K562 (cell line): Measurements from ENCODE around the gene LAMA3. TPM values are rescaled to one million over a fixed set of nuclear protein-coding genes. Genes with fewer than 3 reads are reported as not detected.

ENCODE experiments used
- ATAC-seq: fragments of 200-7000 bp; cut with Tn5 transposase; 3 replicates; pipeline ENCODE4 v1.9.1; 2020; ENCODE audit warnings: moderate library complexity
- BruUV-seq: library from RNA; stranded (reverse); fragments of 400-500 nt; replicated peaks from 2 replicates; lab custom pipeline; 2021; lab: Mats Ljungman, UMichigan
- CTCF ChIA-PET: fragments of 300-600 bp; formaldehyde crosslinking; extraction: SDS; loops from one replicate; lab custom pipeline; 2021; ENCODE audit warnings: low intra/inter-chr PET ratio; lab: Yijun Ruan, JAX
- POLR2A ChIA-PET: fragments of 300-600, 350-650 bp; sonication (Branson Sonifier 250); formaldehyde crosslinking; extraction: SDS; loops from one replicate; lab custom pipeline; 2021; ENCODE audit warnings: antibody characterized with exemption, inconsistent platforms; lab: Yijun Ruan, JAX
- DNase-seq, 4 experiments: peaks; one replicate each; pipeline versions ENCODE4 v3.0.0 to v3.0.0-alpha.2; 2011 to 2018; ENCODE audit warnings: low spot score in 3 of 4, mixed read lengths in 3 of 4; ENCODE audit errors: extremely low read depth in 1 of 4
- FAIRE-seq: peaks from 2 replicates; lab custom pipeline; 2011; peaks lifted over from hg19 to GRCh38; lab: Jason Lieb, UNC
- H2AFZ ChIP-seq: 2 replicates; pipeline ENCODE4 v1.6.0; 2011; ENCODE audit warnings: low read depth, low read length, control low read depth, inconsistent platforms
- H3K27ac ChIP-seq: fragments of 200-600 bp; 3 replicates; pipeline ENCODE4 v1.8.0; 2011; ENCODE audit warnings: low read depth, mild to moderate bottlenecking, control low read depth, inconsistent platforms, low read length, moderate library complexity, mixed read lengths; ENCODE audit errors: extremely low read depth
- H3K27me3 ChIP-seq, 2 experiments: fragments of 300-600 bp in 1 of 2; 2 replicates in 1 of 2; 3 replicates in 1 of 2; pipeline versions ENCODE4 v1.6.0 to v1.8.0; 2011; ENCODE audit warnings: inconsistent platforms in 2 of 2, low read length in 2 of 2, mild to moderate bottlenecking in 1 of 2, mixed read lengths in 1 of 2, moderate library complexity in 1 of 2; ENCODE audit not compliant: control insufficient read depth in 2 of 2, insufficient read depth in 2 of 2
- H3K36me3 ChIP-seq: fragments of 300-600 bp; 3 replicates; pipeline ENCODE4 v1.8.0; 2011; ENCODE audit warnings: mild to moderate bottlenecking, low read length, inconsistent platforms; ENCODE audit not compliant: control insufficient read depth, insufficient read depth
- H3K4me1 ChIP-seq, 2 experiments: fragments of 200-600 bp in 1 of 2; replicated peaks in 1 of 2; 2 replicates in 1 of 2; 3 replicates in 1 of 2; pipeline versions ENCODE4 v1.5.1 to v1.8.0; 2011; ENCODE audit warnings: inconsistent platforms in 2 of 2, low read length in 2 of 2, mild to moderate bottlenecking in 1 of 2, mixed read lengths in 1 of 2, moderate library complexity in 1 of 2; ENCODE audit not compliant: control insufficient read depth in 2 of 2, insufficient read depth in 2 of 2
- H3K4me2 ChIP-seq: 2 replicates; pipeline ENCODE4 v1.6.1; 2011; ENCODE audit warnings: low read length, control low read depth, inconsistent platforms, mixed read lengths; ENCODE audit not compliant: insufficient read depth
- H3K4me3 ChIP-seq: fragments of 200-600 bp; sonication (generic), shearing (Covaris generic); 2 replicates; pipeline ENCODE4 v1.5.1; 2016; ENCODE audit warnings: control low read depth, inconsistent platforms
- H3K79me2 ChIP-seq: fragments of 200-600 bp; 3 replicates; pipeline ENCODE4 v1.8.0; 2011; ENCODE audit warnings: low read length, inconsistent platforms; ENCODE audit not compliant: control insufficient read depth, insufficient read depth
- H3K9ac ChIP-seq, 2 experiments: 2 replicates each; pipeline versions ENCODE4 v1.6.0 to v1.6.1; 2011; ENCODE audit warnings: low read depth in 2 of 2, low read length in 2 of 2, control low read depth in 1 of 2, inconsistent platforms in 1 of 2, mild to moderate bottlenecking in 1 of 2, mixed read lengths in 1 of 2; ENCODE audit not compliant: insufficient read depth in 1 of 2
- H3K9me1 ChIP-seq: one replicate; pipeline ENCODE4 v1.6.0; 2011; ENCODE audit warnings: inconsistent platforms, mild to moderate bottlenecking, low read length, moderate library complexity; ENCODE audit not compliant: control insufficient read depth, insufficient read depth
- H3K9me3 ChIP-seq: replicated peaks from 2 replicates; pipeline ENCODE4 v1.5.1; 2011; ENCODE audit warnings: low read depth, low read length, inconsistent platforms; ENCODE audit not compliant: control insufficient read depth, insufficient read depth
- H4K20me1 ChIP-seq: replicated peaks from 2 replicates; pipeline ENCODE4 v1.6.1; 2011; ENCODE audit warnings: low read length, inconsistent platforms, mixed read lengths; ENCODE audit not compliant: control insufficient read depth, insufficient read depth
- FOSL1 ChIP-seq: fragments of 200-800 bp; sonication (Bioruptor generic); conservative IDR thresholded peaks from 2 replicates; pipeline ENCODE4 v1.6.1; 2016; ENCODE audit warnings: missing genetic modification characterization, missing compliant biosample characterization
- HDAC3 ChIP-seq: fragments of 450-650 bp; IDR thresholded peaks from 2 replicates; pipeline ENCODE4 v1.6.1; 2018; ENCODE audit warnings: borderline replicate concordance, mild to moderate bottlenecking, moderate library complexity; ENCODE audit not compliant: partially characterized antibody
- HEY1 ChIP-seq: fragments of 250-450 bp; sonication (Bioruptor Pico); IDR thresholded peaks from 2 replicates; pipeline ENCODE4 v1.5.0; 2020; ENCODE audit warnings: mild to moderate bottlenecking, moderate library complexity, borderline replicate concordance
- HIVEP1 ChIP-seq: fragments of 250-450 bp; sonication (Bioruptor Pico); IDR thresholded peaks from 2 replicates; pipeline ENCODE4 v1.4.0; 2020; ENCODE audit warnings: mild to moderate bottlenecking
- KLF6 ChIP-seq: fragments of 250-450 bp; sonication (Bioruptor Pico); IDR thresholded peaks from 2 replicates; pipeline ENCODE4 v1.4.0; 2020; ENCODE audit warnings: mild to moderate bottlenecking, moderate library complexity, borderline replicate concordance
- NCOA4 ChIP-seq: fragments of 450-650 bp; IDR thresholded peaks from 2 replicates; pipeline ENCODE4 v1.6.1; 2018; ENCODE audit warnings: mild to moderate bottlenecking; ENCODE audit not compliant: partially characterized antibody
- NFYB ChIP-seq: IDR thresholded peaks from 2 replicates; pipeline ENCODE4 v1.6.1; 2011; ENCODE audit warnings: mild to moderate bottlenecking, moderate library complexity; ENCODE audit not compliant: insufficient read length; ENCODE audit errors: extremely low read depth
- NR4A1 ChIP-seq, 2 experiments: fragments of 250-450 bp in 1 of 2; fragments of 450-650 bp in 1 of 2; sonication (Bioruptor Pico) in 1 of 2; IDR thresholded peaks; 2 replicates each; pipeline versions ENCODE4 v1.4.0 to v1.6.1; 2016 to 2020; ENCODE audit warnings: mild to moderate bottlenecking in 2 of 2, missing compliant biosample characterization in 1 of 2, missing genetic modification characterization in 1 of 2, moderate library complexity in 1 of 2
- PHB ChIP-seq: fragments of 250-450 bp; sonication (Bioruptor Pico); IDR thresholded peaks from 2 replicates; pipeline ENCODE4 v1.5.0; 2021
- POLR2G ChIP-seq: fragments of 200-400 bp; formaldehyde crosslinking; IDR thresholded peaks from 2 replicates; pipeline ENCODE4 v1.6.1; 2017; ENCODE audit warnings: low read depth, mild to moderate bottlenecking, antibody characterized with exemption, low read length, moderate library complexity
- PTBP1 ChIP-seq: fragments of 200-400 bp; formaldehyde crosslinking; IDR thresholded peaks from 2 replicates; pipeline ENCODE4 v1.6.1; 2017; ENCODE audit warnings: low read depth, low read length
- RBFOX2 ChIP-seq: fragments of 200-400 bp; formaldehyde crosslinking; IDR thresholded peaks from 2 replicates; pipeline ENCODE4 v1.6.1; 2017; ENCODE audit warnings: low read depth, mild to moderate bottlenecking, low read length, moderate library complexity
- SIN3B ChIP-seq: fragments of 450-650 bp; IDR thresholded peaks from 2 replicates; pipeline ENCODE4 v1.6.1; 2017; ENCODE audit warnings: low read depth, mild to moderate bottlenecking, moderate library complexity
- TBL1XR1 ChIP-seq, 2 experiments: IDR thresholded peaks; 2 replicates each; pipeline ENCODE4 v1.6.1; 2012; ENCODE audit warnings: improper control_type of control experiment in 2 of 2, low read length in 2 of 2, mild to moderate bottlenecking in 1 of 2
- TBP ChIP-seq: optimal IDR thresholded peaks from 2 replicates; pipeline ENCODE3; 2011; ENCODE audit warnings: low read depth, low read length, improper control_type of control experiment
- ZNF57 ChIP-seq: fragments of 450-650 bp; formaldehyde crosslinking; IDR thresholded peaks from 2 replicates; pipeline ENCODE4 v1.4.0; 2020; ENCODE audit warnings: mild to moderate bottlenecking, moderate library complexity
- WGBS: fragments of 100-300 bp; shearing (Covaris generic); methylation state at CpG from one replicate; pipeline ENCODE4 v1.1.6; 2016; ENCODE audit warnings: low coverage, mixed read lengths; ENCODE audit not compliant: insufficient coverage; ENCODE audit errors: missing lambda C conversion rate; 5-methylcytosine and 5-hydroxymethylcytosine counted together
- in situ Hi-C: fragments of 300-500 bp; cut with MboI; formaldehyde crosslinking; loops from 4 replicates; pipeline ENCODE4 v1.15.0; 2018; ENCODE audit warnings: inconsistent platforms, mixed read lengths
- intact Hi-C: fragments of 100-400 bp; cut with micrococcal nuclease; formaldehyde crosslinking; loops from 2 replicates; pipeline ENCODE4 v1.14.2; 2022
- polyA plus RNA-seq, 8 experiments: library from polyadenylated mRNA; depleted of rRNA in 4 of 8; stranded (reverse) in 5 of 8; unstranded in 3 of 8; fragments of >200 nt; fragmentation: Nextera tagmentation in 2 of 8; fragmentation: Illumina TruSeq in 1 of 8; extraction: Ambion mirVana in 2 of 8; extraction: Trizol in 1 of 8; gene quantifications; 2 replicates each; pipeline versions ENCODE4 v1.2.1 to v1.2.3, GENCODE V29; 2011 to 2014; ENCODE audit warnings: inconsistent platforms in 1 of 8, missing spikeins in 1 of 8
- total RNA-seq, 7 experiments: library from RNA; depleted of rRNA in 6 of 7; stranded (reverse); fragments of >200 nt in 6 of 7; fragmentation: Illumina TruSeq in 2 of 7; extraction: Trizol in 2 of 7; gene quantifications; 2 replicates each; pipeline versions ENCODE4 v1.2.1 to v1.2.3, GENCODE V29; 2011 to 2021; ENCODE audit warnings: low replicate concordance in 1 of 7
- TF ChIP-seq, protein P1 (sequence below), 2 experiments: fragments of 150-350 bp in 1 of 2; IDR thresholded peaks; 2 replicates each; pipeline ENCODE4 v1.6.1; 2012 to 2016; ENCODE audit warnings: low read depth in 2 of 2, low read length in 2 of 2, mild to moderate bottlenecking in 1 of 2, moderate library complexity in 1 of 2
- TF ChIP-seq, protein P2 (sequence below): fragments of 450-650 bp; formaldehyde crosslinking; IDR thresholded peaks from 2 replicates; pipeline ENCODE4 v1.4.0; 2022; ENCODE audit warnings: missing genetic modification characterization

LAMA3 gene
- total and polyA plus RNA-seq, 9 of the 15 experiments (the other 6 are each of a cell fraction or from before 2014, with no cell fraction given), result 0.07 TPM; not detected in 8

DNA sequence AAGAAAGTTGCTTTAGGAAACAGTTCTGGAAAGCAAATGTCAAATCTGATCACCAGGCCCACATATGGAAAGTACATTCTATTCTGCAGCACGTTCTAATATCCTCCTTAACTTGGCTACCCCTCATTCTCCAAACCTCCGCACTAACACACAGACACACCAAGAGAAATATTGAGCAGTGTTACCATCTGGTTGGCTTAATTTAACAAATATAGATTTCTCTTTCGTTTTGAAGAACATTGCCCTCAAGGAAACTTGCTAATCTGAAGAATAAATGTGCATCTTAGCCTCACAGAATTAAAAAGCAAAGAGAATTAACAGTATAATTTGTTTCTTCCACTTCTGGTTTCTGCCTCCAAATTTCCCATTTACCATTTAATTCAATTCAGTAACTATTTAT lies 252.5 kb downstream of the LAMA3 start:
- POLR2A ChIA-PET, result interaction anchor here (0.6 kb wide), 1 partner anchor 18 kb away, joined by 3 read pairs; no protein-coding TSS in a partner anchor
- intact Hi-C loops (no loop called here), in situ Hi-C loops (no loop called here)
- no TSS peak for BruUV-seq
- no peaks in the 10 kb centered on the region for H3K9me1 ChIP-seq
- 5% methylated on average over 3 of the region's 3 CpGs for WGBS
- no peaks in the 10 kb centered on the region for H3K4me1 ChIP-seq
- peaks cover 0 to 2% of the 10 kb centered on the region in 2 experiments; a peak in 2 of 5 replicates for H3K27me3 ChIP-seq
- H2AFZ ChIP-seq, result no peak overlapping the region
- H4K20me1 ChIP-seq, result no peaks in the 10 kb centered on the region
- H3K9ac ChIP-seq, result no peak overlapping the region
- H3K4me3 ChIP-seq, result no peak overlapping the region
- no peak for TF ChIP-seq NFYB
- no peak for TF ChIP-seq PTBP1
- no peak for TF ChIP-seq HEY1 (CRISPR knock-in tag)
- TF ChIP-seq, protein P1, sequence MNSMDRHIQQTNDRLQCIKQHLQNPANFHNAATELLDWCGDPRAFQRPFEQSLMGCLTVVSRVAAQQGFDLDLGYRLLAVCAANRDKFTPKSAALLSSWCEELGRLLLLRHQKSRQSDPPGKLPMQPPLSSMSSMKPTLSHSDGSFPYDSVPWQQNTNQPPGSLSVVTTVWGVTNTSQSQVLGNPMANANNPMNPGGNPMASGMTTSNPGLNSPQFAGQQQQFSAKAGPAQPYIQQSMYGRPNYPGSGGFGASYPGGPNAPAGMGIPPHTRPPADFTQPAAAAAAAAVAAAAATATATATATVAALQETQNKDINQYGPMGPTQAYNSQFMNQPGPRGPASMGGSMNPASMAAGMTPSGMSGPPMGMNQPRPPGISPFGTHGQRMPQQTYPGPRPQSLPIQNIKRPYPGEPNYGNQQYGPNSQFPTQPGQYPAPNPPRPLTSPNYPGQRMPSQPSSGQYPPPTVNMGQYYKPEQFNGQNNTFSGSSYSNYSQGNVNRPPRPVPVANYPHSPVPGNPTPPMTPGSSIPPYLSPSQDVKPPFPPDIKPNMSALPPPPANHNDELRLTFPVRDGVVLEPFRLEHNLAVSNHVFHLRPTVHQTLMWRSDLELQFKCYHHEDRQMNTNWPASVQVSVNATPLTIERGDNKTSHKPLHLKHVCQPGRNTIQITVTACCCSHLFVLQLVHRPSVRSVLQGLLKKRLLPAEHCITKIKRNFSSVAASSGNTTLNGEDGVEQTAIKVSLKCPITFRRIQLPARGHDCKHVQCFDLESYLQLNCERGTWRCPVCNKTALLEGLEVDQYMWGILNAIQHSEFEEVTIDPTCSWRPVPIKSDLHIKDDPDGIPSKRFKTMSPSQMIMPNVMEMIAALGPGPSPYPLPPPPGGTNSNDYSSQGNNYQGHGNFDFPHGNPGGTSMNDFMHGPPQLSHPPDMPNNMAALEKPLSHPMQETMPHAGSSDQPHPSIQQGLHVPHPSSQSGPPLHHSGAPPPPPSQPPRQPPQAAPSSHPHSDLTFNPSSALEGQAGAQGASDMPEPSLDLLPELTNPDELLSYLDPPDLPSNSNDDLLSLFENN (IDR thresholded peaks at IDR 0.05; ENCODE audit: low read depth in 2 of 2, low read length in 2 of 2), result no peak
- TF ChIP-seq NR4A1 (CRISPR knock-in tag; IDR thresholded peaks at IDR 0.05), result no peak
- no peak for TF ChIP-seq NR4A1 (tag; IDR thresholded peaks at IDR 0.05)
- no peak for TF ChIP-seq TBL1XR1 (IDR thresholded peaks at IDR 0.05; ENCODE audit: low read length in 2 of 2)
- no peak for TF ChIP-seq TBP
- no peak for TF ChIP-seq SIN3B
- TF ChIP-seq POLR2G, result no peak
- TF ChIP-seq HIVEP1 (CRISPR knock-in tag), result no peak
- no peak for TF ChIP-seq FOSL1 (tag)
- TF ChIP-seq PHB (CRISPR knock-in tag), result no peak
- no peak for TF ChIP-seq HDAC3
- TF ChIP-seq, protein P2, sequence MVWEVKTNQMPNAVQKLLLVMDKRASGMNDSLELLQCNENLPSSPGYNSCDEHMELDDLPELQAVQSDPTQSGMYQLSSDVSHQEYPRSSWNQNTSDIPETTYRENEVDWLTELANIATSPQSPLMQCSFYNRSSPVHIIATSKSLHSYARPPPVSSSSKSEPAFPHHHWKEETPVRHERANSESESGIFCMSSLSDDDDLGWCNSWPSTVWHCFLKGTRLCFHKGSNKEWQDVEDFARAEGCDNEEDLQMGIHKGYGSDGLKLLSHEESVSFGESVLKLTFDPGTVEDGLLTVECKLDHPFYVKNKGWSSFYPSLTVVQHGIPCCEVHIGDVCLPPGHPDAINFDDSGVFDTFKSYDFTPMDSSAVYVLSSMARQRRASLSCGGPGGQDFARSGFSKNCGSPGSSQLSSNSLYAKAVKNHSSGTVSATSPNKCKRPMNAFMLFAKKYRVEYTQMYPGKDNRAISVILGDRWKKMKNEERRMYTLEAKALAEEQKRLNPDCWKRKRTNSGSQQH (CRISPR knock-in tag), result no peak
- no peak for TF ChIP-seq KLF6 (CRISPR knock-in tag)
- no peak for TF ChIP-seq RBFOX2
- no peak for TF ChIP-seq ZNF57 (CRISPR knock-in tag)
- TF ChIP-seq NCOA4, result no peak
- FAIRE-seq (no peak), ATAC-seq (no peak), DNase-seq (no peak)
- no peaks in the 10 kb centered on the region for H3K9me3 ChIP-seq
- no peak overlapping the region for H3K4me2 ChIP-seq
- H3K27ac ChIP-seq, result no peak overlapping the region
- CTCF ChIA-PET, result no interaction called here
- H3K79me2 ChIP-seq, result no peaks in the 10 kb centered on the region
- H3K36me3 ChIP-seq, result no peaks in the 10 kb centered on the region
